Mesenchymal stem cell (in vitro differentiated cells and primary cell): ENCODE data around the gene ADAMTS17.

Experiments used
- DNase-seq: peaks from one replicate; pipeline ENCODE4 v3.0.0-alpha.2; 2013
- H2AFZ ChIP-seq: one replicate; pipeline ENCODE4 v1.6.1; 2013; ENCODE audit warnings: low read depth, mild to moderate bottlenecking, control low read depth, inconsistent platforms, low read length, moderate library complexity
- H2AK5ac ChIP-seq: 2 replicates; pipeline ENCODE4 v1.6.1; 2013; ENCODE audit warnings: low read length, moderate library complexity, mild to moderate bottlenecking, inconsistent platforms; ENCODE audit not compliant: severe bottlenecking
- H2BK120ac ChIP-seq: one replicate; pipeline ENCODE4 v1.6.1; 2013; ENCODE audit warnings: low read depth, mild to moderate bottlenecking, inconsistent platforms, low read length, moderate library complexity
- H2BK12ac ChIP-seq, 2 experiments: one replicate each; pipeline ENCODE4 v1.6.1; 2013; ENCODE audit warnings: inconsistent platforms in 2 of 2, low read length in 2 of 2, mild to moderate bottlenecking in 2 of 2, moderate library complexity in 2 of 2, control low read depth in 1 of 2
- H2BK15ac ChIP-seq: one replicate; pipeline ENCODE4 v1.6.1; 2013; ENCODE audit warnings: mild to moderate bottlenecking, low read depth, inconsistent platforms; ENCODE audit not compliant: poor library complexity, severe bottlenecking
- H2BK5ac ChIP-seq: 2 replicates; pipeline ENCODE4 v1.6.1; 2013; ENCODE audit warnings: low read depth, mild to moderate bottlenecking, low read length, control low read depth, inconsistent platforms; ENCODE audit not compliant: poor library complexity, severe bottlenecking
- H3K14ac ChIP-seq, 2 experiments: one replicate each; pipeline ENCODE4 v1.6.1; 2013; ENCODE audit warnings: inconsistent platforms in 2 of 2, low read length in 2 of 2, control low read depth in 1 of 2, mild to moderate bottlenecking in 1 of 2, moderate library complexity in 1 of 2
- H3K18ac ChIP-seq, 2 experiments: one replicate each; pipeline ENCODE4 v1.6.1; 2013; ENCODE audit warnings: inconsistent platforms in 2 of 2, low read length in 2 of 2, control low read depth in 1 of 2, low read depth in 1 of 2, mild to moderate bottlenecking in 1 of 2
- H3K23ac ChIP-seq, 2 experiments: one replicate each; pipeline ENCODE4 v1.6.1; 2013; ENCODE audit warnings: inconsistent platforms in 2 of 2, low read length in 2 of 2, mild to moderate bottlenecking in 2 of 2, moderate library complexity in 2 of 2, control low read depth in 1 of 2
- H3K27ac ChIP-seq: 2 replicates; pipeline ENCODE4 v1.5.1; 2013; ENCODE audit warnings: mild to moderate bottlenecking, moderate library complexity, low read length, control low read depth, inconsistent platforms; ENCODE audit not compliant: poor library complexity, severe bottlenecking
- H3K27me3 ChIP-seq, 2 experiments: 2 replicates each; pipeline versions ENCODE4 v1.6.1 to v1.7.0; 2013; ENCODE audit warnings: low read length in 2 of 2, mild to moderate bottlenecking in 2 of 2, moderate library complexity in 2 of 2, control low read depth in 1 of 2, inconsistent platforms in 1 of 2; ENCODE audit not compliant: control insufficient read depth in 1 of 2, insufficient read depth in 1 of 2
- H3K36me3 ChIP-seq, 2 experiments: 2 replicates each; pipeline versions ENCODE4 v1.6.1 to v1.7.0; 2013; ENCODE audit warnings: low read length in 2 of 2, control low read depth in 1 of 2, inconsistent platforms in 1 of 2, low read depth in 1 of 2, mild to moderate bottlenecking in 1 of 2; ENCODE audit not compliant: insufficient read depth in 2 of 2, control insufficient read depth in 1 of 2
- H3K4ac ChIP-seq, 2 experiments: one replicate each; pipeline ENCODE4 v1.6.1; 2013; ENCODE audit warnings: inconsistent platforms in 2 of 2, low read length in 2 of 2, mild to moderate bottlenecking in 2 of 2, moderate library complexity in 2 of 2, control low read depth in 1 of 2, low read depth in 1 of 2
- H3K4me1 ChIP-seq: 2 replicates; pipeline ENCODE4 v1.6.1; 2013; ENCODE audit warnings: low read depth, low read length, control low read depth; ENCODE audit not compliant: control insufficient read depth, insufficient read depth
- H3K4me2 ChIP-seq: 2 replicates; pipeline ENCODE4 v1.6.1; 2013; ENCODE audit warnings: low read length, mild to moderate bottlenecking, inconsistent platforms; ENCODE audit not compliant: poor library complexity, severe bottlenecking
- H3K4me3 ChIP-seq, 2 experiments: 2 replicates each; pipeline versions ENCODE4 v1.5.1 to v1.7.0; 2013; ENCODE audit warnings: low read length in 2 of 2, mild to moderate bottlenecking in 2 of 2, control low read depth in 1 of 2, low read depth in 1 of 2; ENCODE audit not compliant: insufficient read depth in 1 of 2
- H3K79me1 ChIP-seq: replicated peaks from 2 replicates; pipeline ENCODE4 v1.6.1; 2013; ENCODE audit warnings: mild to moderate bottlenecking, control low read depth, low read length, inconsistent platforms; ENCODE audit not compliant: poor library complexity, severe bottlenecking
- H3K9ac ChIP-seq: 2 replicates; pipeline ENCODE4 v1.7.0; 2013; ENCODE audit warnings: mild to moderate bottlenecking, low read length, moderate library complexity
- H3K9me3 ChIP-seq: 2 replicates; pipeline ENCODE4 v1.7.0; 2013; ENCODE audit warnings: mild to moderate bottlenecking, low read length; ENCODE audit not compliant: control insufficient read depth
- H4K8ac ChIP-seq: one replicate; pipeline ENCODE4 v1.6.1; 2013; ENCODE audit warnings: inconsistent platforms, mild to moderate bottlenecking, low read length, moderate library complexity
- H4K91ac ChIP-seq: one replicate; pipeline ENCODE4 v1.6.1; 2013; ENCODE audit warnings: mild to moderate bottlenecking, low read length, inconsistent platforms
- WGBS: methylation state at CpG from one replicate; pipeline ENCODE4 v1.1.7; 2013; ENCODE audit warnings: mixed read lengths; 5-methylcytosine and 5-hydroxymethylcytosine counted together

The ADAMTS17 gene

GRCh38 chr15:100187677-100188076 is 154.1 kb downstream of the ADAMTS17 start:
- H2AFZ ChIP-seq: no peak overlapping the region
- H3K4me1 ChIP-seq: no peaks in the 10 kb centered on the region
- H3K9ac ChIP-seq: no peak overlapping the region
- no peak overlapping the region for H2BK12ac ChIP-seq
- peaks cover 0 to 3% of the 10 kb centered on the region in 2 experiments for H3K27me3 ChIP-seq
- H2BK120ac ChIP-seq: no peak overlapping the region
- no peak overlapping the region for H3K4me3 ChIP-seq
- no peak overlapping the region for H3K23ac ChIP-seq
- no peak for DNase-seq
- H2AK5ac ChIP-seq: no peak overlapping the region
- H3K9me3 ChIP-seq: peaks cover 5% of the 10 kb centered on the region
- no peak overlapping the region for H4K91ac ChIP-seq
- H2BK5ac ChIP-seq: no peak overlapping the region
- no peak overlapping the region for H2BK15ac ChIP-seq
- 76% methylated on average over 8 of the region's 8 CpGs for WGBS
- H3K18ac ChIP-seq: no peak overlapping the region
- H3K4ac ChIP-seq: no peak overlapping the region
- no peak overlapping the region for H3K4me2 ChIP-seq
- H3K79me1 ChIP-seq: no peaks in the 10 kb centered on the region
- H3K14ac ChIP-seq: no peak overlapping the region
- H3K27ac ChIP-seq: no peak overlapping the region
- no peak overlapping the region for H4K8ac ChIP-seq
- H3K36me3 ChIP-seq: no peaks in the 10 kb centered on the region

- H4K91ac ChIP-seq: no peak overlapping the region
- H4K8ac ChIP-seq: no peak overlapping the region
- DNase-seq: no peak
- no peak overlapping the region for H2BK5ac ChIP-seq
- H2BK12ac ChIP-seq: no peak overlapping the region
- no peak overlapping the region for H3K23ac ChIP-seq
- H3K36me3 ChIP-seq: no peaks in the 10 kb centered on the region
- H3K27me3 ChIP-seq: peaks cover 0 to 3% of the 10 kb centered on the region in 2 experiments
- H2AFZ ChIP-seq: no peak overlapping the region
- H3K79me1 ChIP-seq: no peaks in the 10 kb centered on the region
- no peak overlapping the region for H3K18ac ChIP-seq
- no peak overlapping the region for H3K4ac ChIP-seq
- no peak overlapping the region for H3K4me2 ChIP-seq
- no peaks in the 10 kb centered on the region for H3K4me1 ChIP-seq
- no peak overlapping the region for H2BK15ac ChIP-seq
- WGBS: 64% methylated on average over 6 of the region's 6 CpGs
- H3K9me3 ChIP-seq: peaks cover 9% of the 10 kb centered on the region
- H2AK5ac ChIP-seq: no peak overlapping the region
- no peak overlapping the region for H3K9ac ChIP-seq
- H2BK120ac ChIP-seq: no peak overlapping the region
- H3K27ac ChIP-seq: no peak overlapping the region
- H3K14ac ChIP-seq: no peak overlapping the region
- no peak overlapping the region for H3K4me3 ChIP-seq
These were observed 154.8 kb downstream of the ADAMTS17 start for GRCh38 chr15:100186960-100187359.

GRCh38 chr15:100186366-100186765 is 155.4 kb downstream of the ADAMTS17 start:
- no peaks in the 10 kb centered on the region for H3K36me3 ChIP-seq
- H2BK12ac ChIP-seq: no peak overlapping the region
- H3K4ac ChIP-seq: no peak overlapping the region
- WGBS: 66% methylated on average over 5 of the region's 5 CpGs
- H2BK120ac ChIP-seq: no peak overlapping the region
- H2AK5ac ChIP-seq: no peak overlapping the region
- H2BK15ac ChIP-seq: no peak overlapping the region
- H3K18ac ChIP-seq: no peak overlapping the region
- no peak overlapping the region for H2BK5ac ChIP-seq
- no peak for DNase-seq
- no peaks in the 10 kb centered on the region for H3K79me1 ChIP-seq
- no peak overlapping the region for H4K91ac ChIP-seq
- H3K9ac ChIP-seq: no peak overlapping the region
- no peaks in the 10 kb centered on the region for H3K4me1 ChIP-seq
- no peak overlapping the region for H3K27ac ChIP-seq
- H2AFZ ChIP-seq: no peak overlapping the region
- H3K4me3 ChIP-seq: no peak overlapping the region
- H4K8ac ChIP-seq: no peak overlapping the region
- H3K14ac ChIP-seq: no peak overlapping the region
- no peak overlapping the region for H3K23ac ChIP-seq
- H3K9me3 ChIP-seq: peaks cover 9% of the 10 kb centered on the region
- peaks cover 0 to 3% of the 10 kb centered on the region in 2 experiments for H3K27me3 ChIP-seq
- no peak overlapping the region for H3K4me2 ChIP-seq

GRCh38 chr15:100183921-100184495 is 157.8 kb downstream of the ADAMTS17 start:
- Histone ChIP-seq H3K4me2 (no peak overlapping the region), H3K79me1 (no peaks in the 10 kb centered on the region), H3K18ac (no peak overlapping the region), H2AK5ac (no peak overlapping the region), H3K4me1 (no peaks in the 10 kb centered on the region), H3K27me3 (peaks cover 0 to 3% of the 10 kb centered on the region in 2 experiments), H2BK5ac (no peak overlapping the region), H2BK120ac (no peak overlapping the region), H3K9me3 (peaks cover 14% of the 10 kb centered on the region), H4K8ac (no peak overlapping the region), H3K27ac (no peak overlapping the region), H3K9ac (no peak overlapping the region), H3K4me3 (no peak overlapping the region), H3K4ac (no peak overlapping the region), H3K36me3 (no peaks in the 10 kb centered on the region), H2BK12ac (no peak overlapping the region), H4K91ac (no peak overlapping the region), H2BK15ac (no peak overlapping the region), H2AFZ (no peak overlapping the region), H3K14ac (no peak overlapping the region), H3K23ac (no peak overlapping the region)
- DNase-seq: no peak
- 47% methylated on average over 3 of the region's 4 CpGs for WGBS
